Measurements from ENCODE around the gene ZMYM2.

The ZMYM2 gene

DNA sequence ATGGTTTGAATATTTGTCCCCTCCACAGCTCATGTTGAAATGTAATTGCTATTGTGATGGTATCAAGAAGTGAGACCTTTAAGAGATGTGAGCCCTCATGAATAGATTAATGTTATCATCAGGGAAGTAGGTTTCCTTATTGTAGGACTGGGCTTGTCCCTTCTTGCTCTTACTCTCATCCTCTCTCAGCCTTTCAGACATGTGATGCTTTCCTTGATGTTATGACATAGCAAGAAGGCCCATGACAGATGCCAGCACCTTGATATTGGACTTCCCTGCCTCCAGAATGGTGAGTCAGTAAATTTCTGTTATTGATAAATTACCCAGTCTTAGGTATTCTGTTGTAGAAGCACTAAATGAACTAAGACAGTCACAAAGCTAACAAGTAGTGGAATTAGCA is 5.7 kb upstream of the ZMYM2 start:
- TF ChIP-seq, protein P1, sequence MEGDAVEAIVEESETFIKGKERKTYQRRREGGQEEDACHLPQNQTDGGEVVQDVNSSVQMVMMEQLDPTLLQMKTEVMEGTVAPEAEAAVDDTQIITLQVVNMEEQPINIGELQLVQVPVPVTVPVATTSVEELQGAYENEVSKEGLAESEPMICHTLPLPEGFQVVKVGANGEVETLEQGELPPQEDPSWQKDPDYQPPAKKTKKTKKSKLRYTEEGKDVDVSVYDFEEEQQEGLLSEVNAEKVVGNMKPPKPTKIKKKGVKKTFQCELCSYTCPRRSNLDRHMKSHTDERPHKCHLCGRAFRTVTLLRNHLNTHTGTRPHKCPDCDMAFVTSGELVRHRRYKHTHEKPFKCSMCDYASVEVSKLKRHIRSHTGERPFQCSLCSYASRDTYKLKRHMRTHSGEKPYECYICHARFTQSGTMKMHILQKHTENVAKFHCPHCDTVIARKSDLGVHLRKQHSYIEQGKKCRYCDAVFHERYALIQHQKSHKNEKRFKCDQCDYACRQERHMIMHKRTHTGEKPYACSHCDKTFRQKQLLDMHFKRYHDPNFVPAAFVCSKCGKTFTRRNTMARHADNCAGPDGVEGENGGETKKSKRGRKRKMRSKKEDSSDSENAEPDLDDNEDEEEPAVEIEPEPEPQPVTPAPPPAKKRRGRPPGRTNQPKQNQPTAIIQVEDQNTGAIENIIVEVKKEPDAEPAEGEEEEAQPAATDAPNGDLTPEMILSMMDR (IDR thresholded peaks at IDR 0.05; ENCODE audit: insufficient read depth, low read length, missing control alignments), result no peak
- no peak overlapping the region for H3K4me3 ChIP-seq (ENCODE audit: low read depth, low read length)
- CTCF ChIA-PET, result no interaction called here
- DNase-seq (ENCODE audit: low read depth, low spot score), result no peak
- POLR2A ChIA-PET, result no interaction called here

DNA sequence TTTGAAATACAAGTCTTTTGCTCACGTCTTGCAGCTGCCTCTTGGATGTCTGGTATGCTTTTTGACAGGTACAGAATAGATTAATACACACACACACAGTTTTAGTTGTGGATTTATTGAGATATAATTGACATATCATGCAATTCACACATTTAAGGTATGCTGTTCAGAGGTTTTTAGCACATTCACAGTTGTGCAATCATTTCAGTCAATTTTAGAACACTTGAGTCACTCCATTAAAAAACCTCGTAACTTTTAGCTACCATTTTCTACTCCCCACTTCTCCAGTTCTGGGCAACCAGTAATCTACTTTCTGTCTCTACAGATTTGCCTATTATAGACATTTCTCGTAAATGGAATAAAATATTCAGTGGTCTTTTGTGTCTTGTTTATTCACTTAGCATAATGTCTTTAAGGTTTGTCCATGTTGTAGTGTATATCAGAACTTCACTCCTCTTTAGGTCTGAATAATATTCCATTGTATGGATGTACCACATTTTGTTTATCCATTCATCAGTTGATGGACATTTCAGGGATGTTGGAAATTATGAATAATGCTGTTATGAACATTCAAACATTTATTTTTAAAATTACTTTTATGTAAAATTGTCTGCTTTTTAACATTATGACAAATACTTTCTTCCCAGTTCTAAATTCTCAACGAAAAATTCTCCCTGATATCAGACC is 2.5 kb upstream of the ZMYM2 start:
- TF ChIP-seq, protein P1 (IDR thresholded peaks at IDR 0.05; ENCODE audit: insufficient read depth, low read length, missing control alignments), result no peak
- ChIA-PET POLR2A (no interaction called here), CTCF (interaction anchor here (0.6 to 1.1 kb wide), 3 partner anchors 14 to 170 kb away, joined by 3 to 5 read pairs (median 3); no protein-coding TSS in a partner anchor)
- H3K4me3 ChIP-seq (ENCODE audit: low read depth, low read length), result no peak overlapping the region
- DNase-seq (ENCODE audit: low read depth, low spot score), result no peak

DNA sequence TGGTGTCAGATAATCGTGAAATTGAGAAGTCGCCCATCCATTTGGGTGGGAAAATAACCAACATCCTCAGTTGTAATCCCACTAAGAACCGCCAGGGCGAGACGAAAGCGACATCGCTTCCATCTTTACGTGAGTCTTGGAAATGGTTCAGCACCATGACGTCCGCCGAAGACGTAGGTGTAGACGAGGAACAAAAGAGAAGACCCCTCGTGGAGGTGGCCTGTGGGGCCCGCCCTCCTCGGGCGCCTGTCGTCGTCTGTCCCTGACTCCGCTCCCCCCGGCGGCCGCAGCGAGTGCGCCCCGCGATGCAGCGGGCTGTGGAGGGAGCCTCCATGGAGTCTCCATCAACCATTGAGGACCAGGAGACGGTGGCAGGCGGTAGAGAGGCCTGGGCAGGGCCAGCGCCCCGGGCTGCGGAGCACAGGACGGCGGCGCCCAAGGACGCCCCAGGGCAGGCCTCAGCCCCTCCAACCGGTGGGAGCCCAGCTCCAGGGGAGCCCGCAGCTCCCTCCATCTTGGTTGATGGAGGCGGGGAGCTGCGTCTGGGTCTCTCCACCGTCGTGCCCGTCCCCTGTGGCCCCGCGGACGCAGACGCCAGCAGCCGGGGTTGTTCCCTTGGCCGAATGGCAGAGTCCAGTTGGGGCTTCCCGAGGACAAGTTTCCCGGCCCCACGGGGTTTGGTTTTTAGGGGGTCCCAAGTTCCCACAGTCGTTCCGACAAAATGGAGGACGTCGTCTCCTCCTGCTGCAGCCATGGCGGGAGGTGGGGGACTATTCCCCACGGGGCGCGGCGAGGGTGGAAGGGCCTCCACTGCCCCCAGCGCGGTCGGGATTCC is 990 bp upstream of the ZMYM2 start:
- ChIA-PET POLR2A (no interaction called here), CTCF (interaction anchor here (1.0 kb wide), 1 partner anchor 15 kb away, joined by 5 read pairs; no protein-coding TSS in a partner anchor)
- no peak for DNase-seq (ENCODE audit: low read depth, low spot score)
- TF ChIP-seq, protein P1 (IDR thresholded peaks at IDR 0.05; ENCODE audit: insufficient read depth, low read length, missing control alignments), result peak; percentile 57
- H3K4me3 ChIP-seq (ENCODE audit: low read depth, low read length), result peak overlapping the region; percentile 53

DNA sequence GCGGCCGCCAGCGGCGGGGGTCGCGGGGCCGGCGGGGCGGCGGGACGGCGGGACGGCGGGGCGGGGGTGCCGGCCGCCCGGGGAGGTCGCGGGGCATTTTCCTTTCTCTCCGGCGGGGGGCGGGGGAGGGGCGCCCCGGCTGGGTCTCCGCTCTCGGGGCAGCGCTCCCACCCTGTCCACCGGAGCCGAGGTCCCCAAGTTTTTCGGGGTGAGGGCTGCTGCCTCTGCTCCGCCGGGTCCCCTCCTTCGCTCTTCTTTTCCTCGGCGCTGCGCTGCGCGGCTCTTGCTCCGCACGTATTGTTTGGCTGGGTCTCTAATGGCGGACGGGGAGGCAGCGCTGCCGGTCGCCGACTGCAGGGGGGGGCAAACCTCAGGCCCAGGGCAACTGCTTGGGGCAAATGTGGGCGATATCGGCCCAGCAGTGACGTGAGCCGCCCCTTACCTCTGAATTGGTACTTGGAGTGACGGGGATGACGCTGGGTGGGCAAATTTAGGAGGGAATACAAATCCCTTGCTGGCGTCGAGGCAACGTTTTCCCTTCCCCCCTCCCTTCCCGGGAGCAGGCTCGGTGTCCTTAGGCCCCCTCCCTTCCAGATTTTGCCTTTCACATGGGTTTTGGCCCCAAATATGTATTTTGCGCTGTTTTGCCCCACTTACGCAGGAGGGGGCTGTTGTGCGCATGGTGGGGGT is 759 bp downstream of the ZMYM2 start:
- POLR2A ChIA-PET, result interaction anchor here (1.0 kb wide), 1 partner anchor 193 kb away, joined by 3 read pairs; no protein-coding TSS in a partner anchor
- TF ChIP-seq, protein P1 (IDR thresholded peaks at IDR 0.05; ENCODE audit: insufficient read depth, low read length, missing control alignments), result peak; percentile 24
- no peak for DNase-seq (ENCODE audit: low read depth, low spot score)

DNA sequence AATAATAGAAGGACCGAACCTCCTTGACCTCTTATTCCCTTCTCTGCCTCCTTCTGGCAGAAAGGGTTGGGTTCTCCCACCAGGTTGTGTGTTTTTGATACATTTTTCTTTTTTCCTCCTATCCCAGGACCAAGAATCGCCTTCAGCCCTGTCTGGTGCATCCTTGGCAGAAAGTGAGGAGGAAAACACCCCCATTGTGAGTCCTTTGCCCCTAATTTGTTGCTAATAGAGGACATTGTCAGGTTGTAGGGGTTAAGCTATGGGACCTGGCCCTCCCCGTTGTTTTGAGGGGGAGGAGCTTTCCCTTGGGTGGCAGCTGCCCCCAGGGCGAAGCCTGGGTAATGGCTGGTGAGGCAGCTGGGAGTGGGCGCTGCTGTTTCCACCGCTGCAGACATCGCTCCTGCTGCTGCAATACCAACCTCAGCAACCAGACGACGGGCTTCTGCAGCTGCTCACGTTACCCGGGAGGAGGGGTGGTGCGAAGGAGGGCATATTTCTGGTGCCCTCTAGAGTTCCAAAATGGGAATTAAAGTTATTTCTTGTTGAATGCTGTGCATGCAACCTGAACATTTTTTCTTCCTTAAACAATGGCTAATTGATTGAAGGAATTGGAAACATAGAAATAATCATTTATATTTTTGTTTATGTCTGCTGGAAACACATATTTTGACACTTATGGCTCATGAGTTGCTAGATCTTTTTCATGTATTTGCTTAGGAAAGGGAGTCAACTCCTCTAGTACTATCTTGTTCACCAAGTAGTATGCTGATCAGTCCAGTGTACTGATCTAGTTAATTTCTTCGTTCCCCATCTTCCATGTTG is 1.5 kb downstream of the ZMYM2 start:
- CTCF ChIA-PET, result interaction anchor here (0.8 to 1.2 kb wide), 9 partner anchors 9 to 56 kb away, joined by 3 to 6 read pairs (median 4); no protein-coding TSS in a partner anchor
- DNase-seq (ENCODE audit: low read depth, low spot score), result peak; percentile 49
- POLR2A ChIA-PET, result interaction anchor here (1.0 kb wide), 1 partner anchor 194 kb away, joined by 3 read pairs; no protein-coding TSS in a partner anchor
- TF ChIP-seq, protein P1 (IDR thresholded peaks at IDR 0.05; ENCODE audit: insufficient read depth, low read length, missing control alignments), result peak; percentile 79
- H3K4me3 ChIP-seq (ENCODE audit: low read depth, low read length), result peak overlapping the region; percentile 83

More for the DNA sequence above, 759 bp downstream of the ZMYM2 start:
- CTCF ChIA-PET, result interaction anchor here (0.8 to 1.2 kb wide), 9 partner anchors 9 to 57 kb away, joined by 3 to 6 read pairs (median 4); no protein-coding TSS in a partner anchor
- H3K4me3 ChIP-seq (ENCODE audit: low read depth, low read length), result peak overlapping the region; percentile 83
